ENCODE data around the gene SSPN.

Gene SSPN

GRCh38 chr12:26278666-26279065 lies 83.3 kb downstream of the SSPN start:
- no peak overlapping the region for H3K27ac ChIP-seq (ENCODE audit: low read length)

GRCh38 chr12:26279091-26279490 lies 83.7 kb downstream of the SSPN start:
- H3K27ac ChIP-seq (ENCODE audit: low read length), result no peak overlapping the region
- peaks cover 11% of the 10 kb centered on the region for H3F3A ChIP-seq (ENCODE audit: insufficient read depth, low read length)
- no peak overlapping the region for H3K4me3 ChIP-seq (ENCODE audit: low read length)
- DNase-seq, result no peak
- H3K9me2 ChIP-seq (replicated peaks; ENCODE audit: insufficient read depth, low read length), result no peaks in the 10 kb centered on the region
- no peak overlapping the region for H3K4me2 ChIP-seq (ENCODE audit: low read depth, low read length)
- H3K27me3 ChIP-seq (replicated peaks; ENCODE audit: insufficient read depth, low read length), result no peaks in the 10 kb centered on the region
- peaks cover 29% of the 10 kb centered on the region for H3K4me1 ChIP-seq (ENCODE audit: low read length)
- H3K36me3 ChIP-seq (replicated peaks; ENCODE audit: insufficient read depth, low read length), result no peaks in the 10 kb centered on the region
- H2AFZ ChIP-seq (ENCODE audit: low read length), result no peak overlapping the region
- no peak overlapping the region for H3K9ac ChIP-seq (ENCODE audit: low read length)
- no peaks in the 10 kb centered on the region for H3K9me3 ChIP-seq (replicated peaks; ENCODE audit: insufficient read depth, low read length)
- TF ChIP-seq CTCF (IDR thresholded peaks at IDR 0.05; ENCODE audit: low read length) (no peak), EZH2 (optimal IDR thresholded peaks at IDR 0.05; ENCODE audit: low read depth, low read length) (no peak), EZH2phosphoT487 (IDR thresholded peaks at IDR 0.05; ENCODE audit: low read length) (no peak)
- no peaks in the 10 kb centered on the region for H4K20me1 ChIP-seq (ENCODE audit: insufficient read depth, low read length)
- H3K79me2 ChIP-seq (ENCODE audit: low read length), result no peaks in the 10 kb centered on the region

More at GRCh38 chr12:26278666-26279065, 83.3 kb downstream of the SSPN start:
- Histone ChIP-seq H3K9ac (ENCODE audit: low read length) (no peak overlapping the region), H2AFZ (ENCODE audit: low read length) (no peak overlapping the region), H3K27me3 (replicated peaks; ENCODE audit: insufficient read depth, low read length) (no peaks in the 10 kb centered on the region), H3K4me1 (ENCODE audit: low read length) (peaks cover 30% of the 10 kb centered on the region), H3F3A (ENCODE audit: insufficient read depth, low read length) (peaks cover 12% of the 10 kb centered on the region), H3K4me2 (ENCODE audit: low read depth, low read length) (no peak overlapping the region), H3K9me3 (replicated peaks; ENCODE audit: insufficient read depth, low read length) (no peaks in the 10 kb centered on the region), H4K20me1 (ENCODE audit: insufficient read depth, low read length) (no peaks in the 10 kb centered on the region), H3K36me3 (replicated peaks; ENCODE audit: insufficient read depth, low read length) (no peaks in the 10 kb centered on the region), H3K4me3 (ENCODE audit: low read length) (no peak overlapping the region), H3K9me2 (replicated peaks; ENCODE audit: insufficient read depth, low read length) (no peaks in the 10 kb centered on the region), H3K79me2 (ENCODE audit: low read length) (no peaks in the 10 kb centered on the region)
- TF ChIP-seq EZH2 (optimal IDR thresholded peaks at IDR 0.05; ENCODE audit: low read depth, low read length) (no peak), EZH2phosphoT487 (IDR thresholded peaks at IDR 0.05; ENCODE audit: low read length) (no peak), CTCF (IDR thresholded peaks at IDR 0.05; ENCODE audit: low read length) (no peak)
- no peak for DNase-seq

- no peaks in the 10 kb centered on the region for H4K20me1 ChIP-seq (ENCODE audit: insufficient read depth, low read length)
- peaks cover 21% of the 10 kb centered on the region for H3K4me1 ChIP-seq (ENCODE audit: low read length)
- no peak overlapping the region for H2AFZ ChIP-seq (ENCODE audit: low read length)
Measured at GRCh38 chr12:26279908-26280307, 84.5 kb downstream of the SSPN start.

More at GRCh38 chr12:26279908-26280307, 84.5 kb downstream of the SSPN start:
- TF ChIP-seq EZH2phosphoT487 (IDR thresholded peaks at IDR 0.05; ENCODE audit: low read length) (no peak), EZH2 (optimal IDR thresholded peaks at IDR 0.05; ENCODE audit: low read depth, low read length) (no peak), CTCF (IDR thresholded peaks at IDR 0.05; ENCODE audit: low read length) (no peak)
- no peak overlapping the region for H3K4me3 ChIP-seq (ENCODE audit: low read length)
- no peak overlapping the region for H3K9ac ChIP-seq (ENCODE audit: low read length)
- no peaks in the 10 kb centered on the region for H3K79me2 ChIP-seq (ENCODE audit: low read length)
- H3K27me3 ChIP-seq (replicated peaks; ENCODE audit: insufficient read depth, low read length), result no peaks in the 10 kb centered on the region
- H3K4me2 ChIP-seq (ENCODE audit: low read depth, low read length), result no peak overlapping the region
- H3F3A ChIP-seq (ENCODE audit: insufficient read depth, low read length), result peaks cover 3% of the 10 kb centered on the region
- no peaks in the 10 kb centered on the region; the same call in 1 of the 2 replicates for H3K9me2 ChIP-seq (replicated peaks; ENCODE audit: insufficient read depth, low read length)
- H3K27ac ChIP-seq (ENCODE audit: low read length), result no peak overlapping the region
- no peaks in the 10 kb centered on the region for H3K36me3 ChIP-seq (replicated peaks; ENCODE audit: insufficient read depth, low read length)
- no peak for DNase-seq
- no peaks in the 10 kb centered on the region for H3K9me3 ChIP-seq (replicated peaks; ENCODE audit: insufficient read depth, low read length)
